Measurements from ENCODE around the gene ADI1.
"Not testable (repeated sequence)": the region's sequence is repeated elsewhere in the genome, so short reads cannot be mapped to it uniquely, and the experiment has no call there.

Gene ADI1

DNA sequence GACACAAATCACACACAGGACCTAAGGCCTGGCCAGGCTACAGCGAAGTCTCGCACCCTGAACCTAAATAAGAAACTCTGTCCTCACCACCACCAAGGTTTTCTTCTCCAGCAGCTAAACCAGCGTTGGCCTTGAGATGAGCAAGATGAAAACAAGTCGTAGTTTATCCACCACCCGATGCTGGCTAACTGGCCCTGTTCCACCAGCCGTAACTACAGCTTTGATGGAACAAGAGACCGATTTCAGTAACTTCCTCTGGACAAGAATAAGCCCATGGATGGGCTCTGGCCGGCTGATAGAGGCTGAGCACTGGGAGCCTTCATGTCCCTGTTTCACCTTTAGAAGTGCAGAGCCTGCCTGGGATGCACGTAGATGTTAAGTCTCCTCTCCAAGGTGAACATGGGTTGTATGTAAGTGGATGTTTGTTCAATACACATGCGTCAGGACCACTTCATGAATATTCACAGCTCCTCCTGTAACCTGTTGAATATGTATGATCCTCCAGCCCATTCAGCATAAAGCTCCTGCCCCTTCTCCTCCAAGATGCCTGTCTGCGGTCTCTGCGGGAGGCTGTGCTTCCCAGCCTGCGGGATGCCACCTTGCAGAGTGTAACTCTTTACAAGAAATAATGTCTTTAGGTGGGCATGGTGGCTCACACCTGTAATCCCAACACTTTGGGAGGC, 24.2 kb downstream of the ADI1 start:
- TF ChIP-seq L3MBTL2 (conservative IDR thresholded peaks at IDR 0.05), result no peak
- no peak for TF ChIP-seq CTBP1 (IDR thresholded peaks at IDR 0.05; ENCODE audit: borderline replicate concordance)
- TF ChIP-seq, protein P1, sequence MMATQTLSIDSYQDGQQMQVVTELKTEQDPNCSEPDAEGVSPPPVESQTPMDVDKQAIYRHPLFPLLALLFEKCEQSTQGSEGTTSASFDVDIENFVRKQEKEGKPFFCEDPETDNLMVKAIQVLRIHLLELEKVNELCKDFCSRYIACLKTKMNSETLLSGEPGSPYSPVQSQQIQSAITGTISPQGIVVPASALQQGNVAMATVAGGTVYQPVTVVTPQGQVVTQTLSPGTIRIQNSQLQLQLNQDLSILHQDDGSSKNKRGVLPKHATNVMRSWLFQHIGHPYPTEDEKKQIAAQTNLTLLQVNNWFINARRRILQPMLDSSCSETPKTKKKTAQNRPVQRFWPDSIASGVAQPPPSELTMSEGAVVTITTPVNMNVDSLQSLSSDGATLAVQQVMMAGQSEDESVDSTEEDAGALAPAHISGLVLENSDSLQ (IDR thresholded peaks at IDR 0.05), result no peak
- no peak for TF ChIP-seq FOXK2 (IDR thresholded peaks at IDR 0.05)
- TF ChIP-seq FOXA1 (IDR thresholded peaks at IDR 0.05), result no peak
- TF ChIP-seq HDGF (IDR thresholded peaks at IDR 0.05; ENCODE audit: borderline replicate concordance), result no peak
- no peak for TF ChIP-seq SUZ12 (IDR thresholded peaks at IDR 0.05)
- no peak for TF ChIP-seq ZNF384 (IDR thresholded peaks at IDR 0.05)
- TF ChIP-seq ARNT (IDR thresholded peaks at IDR 0.05), result no peak
- no peak for TF ChIP-seq ELF4 (IDR thresholded peaks at IDR 0.05)
- TF ChIP-seq NFRKB (IDR thresholded peaks at IDR 0.05), result no peak
- TF ChIP-seq LEF1 (IDR thresholded peaks at IDR 0.05; ENCODE audit: borderline replicate concordance), result no peak
- no peak for TF ChIP-seq TARDBP (IDR thresholded peaks at IDR 0.05)
- no peak for TF ChIP-seq SP1 (IDR thresholded peaks at IDR 0.05)
- POLR2A ChIA-PET, result no interaction called here
- DNase-seq (ENCODE audit: extremely low spot score), result no peak
- CTCF ChIA-PET, result no interaction called here

DNA sequence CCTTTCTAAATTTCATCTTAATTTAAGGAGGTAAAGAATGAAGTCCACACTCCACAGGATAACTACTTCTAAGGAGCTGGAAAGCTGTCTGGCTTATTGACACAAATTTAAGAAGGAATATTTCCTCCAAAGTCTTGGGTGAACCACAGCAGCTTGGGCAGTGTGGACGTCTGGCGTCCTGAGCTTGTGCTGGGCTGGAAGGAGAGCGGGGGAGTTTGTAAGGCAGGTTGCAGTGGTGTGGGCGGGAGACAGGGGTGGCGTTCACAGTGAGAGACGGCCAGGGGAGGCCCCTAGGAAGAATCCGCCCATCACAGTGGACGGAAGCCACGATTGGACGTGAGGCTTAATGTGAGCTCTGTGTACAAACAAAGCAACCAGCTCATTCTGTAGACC, 25.7 kb downstream of the ADI1 start:
- POLR2A ChIA-PET, result no interaction called here
- TF ChIP-seq LEF1 (IDR thresholded peaks at IDR 0.05; ENCODE audit: borderline replicate concordance) (no peak), HDGF (IDR thresholded peaks at IDR 0.05; ENCODE audit: borderline replicate concordance) (no peak), ZNF384 (IDR thresholded peaks at IDR 0.05) (no peak), L3MBTL2 (conservative IDR thresholded peaks at IDR 0.05) (no peak), NFRKB (IDR thresholded peaks at IDR 0.05) (no peak), ELF4 (IDR thresholded peaks at IDR 0.05) (no peak), TARDBP (IDR thresholded peaks at IDR 0.05) (no peak), SUZ12 (IDR thresholded peaks at IDR 0.05) (no peak), FOXK2 (IDR thresholded peaks at IDR 0.05) (no peak), BHLHE40 (IDR thresholded peaks at IDR 0.05; ENCODE audit: borderline replicate concordance) (no peak), ARNT (IDR thresholded peaks at IDR 0.05) (no peak), SP1 (IDR thresholded peaks at IDR 0.05) (no peak), FOXA1 (IDR thresholded peaks at IDR 0.05) (no peak), FOXM1 (IDR thresholded peaks at IDR 0.05; ENCODE audit: borderline replicate concordance) (no peak), CTBP1 (IDR thresholded peaks at IDR 0.05; ENCODE audit: borderline replicate concordance) (no peak)
- TF ChIP-seq, protein P1 (IDR thresholded peaks at IDR 0.05), result no peak
- DNase-seq (ENCODE audit: extremely low spot score), result peak; percentile 27
- CTCF ChIA-PET, result interaction anchor here (0.7 to 0.8 kb wide), 2 partner anchors 70 to 193 kb away, joined by 3 read pairs; no protein-coding TSS in a partner anchor

DNA sequence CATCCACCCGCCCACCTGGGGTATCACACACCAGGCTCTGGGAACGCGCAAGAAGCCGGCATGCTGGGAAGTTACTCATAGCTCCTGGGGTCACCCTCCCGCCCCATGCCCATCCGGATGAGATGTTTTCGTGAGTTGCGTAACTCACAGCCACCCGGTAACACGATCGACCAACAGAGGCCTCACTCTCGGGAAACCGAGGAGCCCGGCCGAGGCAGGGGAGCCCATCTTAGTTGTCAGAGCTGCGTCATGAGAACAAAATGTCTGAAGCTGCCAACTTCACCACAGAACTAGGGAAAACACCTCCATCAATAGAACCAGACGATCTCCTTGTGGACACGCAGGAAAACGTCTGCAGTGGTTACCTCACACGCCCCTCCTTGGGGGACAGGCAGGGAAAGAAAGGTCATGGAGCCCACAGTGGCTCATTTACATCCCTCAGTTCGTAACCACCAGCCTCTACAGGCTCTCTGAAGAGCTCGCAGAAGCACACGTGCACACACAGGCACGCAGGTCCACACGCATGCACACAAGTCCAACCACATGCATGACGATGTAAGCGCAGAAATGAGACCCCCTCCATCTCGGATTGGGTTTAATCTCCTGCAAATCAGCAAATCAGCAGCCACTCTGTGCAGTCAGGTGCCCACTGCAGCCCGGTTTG, 26.2 kb downstream of the ADI1 start:
- TF ChIP-seq LEF1 (IDR thresholded peaks at IDR 0.05; ENCODE audit: borderline replicate concordance), result no peak
- no peak for TF ChIP-seq ARNT (IDR thresholded peaks at IDR 0.05)
- TF ChIP-seq ELF4 (IDR thresholded peaks at IDR 0.05), result no peak
- TF ChIP-seq ZNF384 (IDR thresholded peaks at IDR 0.05), result no peak
- no peak for TF ChIP-seq FOXM1 (IDR thresholded peaks at IDR 0.05; ENCODE audit: borderline replicate concordance)
- TF ChIP-seq FOXA1 (IDR thresholded peaks at IDR 0.05), result no peak
- TF ChIP-seq, protein P1 (IDR thresholded peaks at IDR 0.05), result no peak
- TF ChIP-seq CTBP1 (IDR thresholded peaks at IDR 0.05; ENCODE audit: borderline replicate concordance), result no peak
- TF ChIP-seq TARDBP (IDR thresholded peaks at IDR 0.05), result no peak
- TF ChIP-seq SUZ12 (IDR thresholded peaks at IDR 0.05), result no peak
- TF ChIP-seq HDGF (IDR thresholded peaks at IDR 0.05; ENCODE audit: borderline replicate concordance), result no peak
- no peak for TF ChIP-seq SP1 (IDR thresholded peaks at IDR 0.05)
- TF ChIP-seq L3MBTL2 (conservative IDR thresholded peaks at IDR 0.05), result no peak
- TF ChIP-seq BHLHE40 (IDR thresholded peaks at IDR 0.05; ENCODE audit: borderline replicate concordance), result no peak
- ChIA-PET POLR2A (no interaction called here), CTCF (no interaction called here)
- no peak for DNase-seq (ENCODE audit: extremely low spot score)

DNA sequence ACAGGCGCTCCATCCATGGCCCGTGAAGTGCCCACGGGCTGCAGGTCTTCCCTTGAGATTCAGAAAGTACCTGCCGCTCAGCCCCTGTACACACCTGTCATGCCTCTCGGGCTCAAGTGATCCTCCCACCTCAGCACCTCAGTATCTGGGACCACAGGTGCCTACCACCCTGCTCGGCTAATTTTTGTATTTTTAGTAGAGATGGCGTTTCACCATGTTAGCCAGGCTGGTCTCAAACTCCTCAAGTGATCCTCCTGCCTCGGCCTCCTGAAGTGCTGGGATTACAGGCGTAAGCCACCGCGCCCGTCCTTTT, 26.9 kb downstream of the ADI1 start:
- POLR2A ChIA-PET; CTCF ChIA-PET; DNase-seq (ENCODE audit: extremely low spot score): not testable (repeated sequence)

DNA sequence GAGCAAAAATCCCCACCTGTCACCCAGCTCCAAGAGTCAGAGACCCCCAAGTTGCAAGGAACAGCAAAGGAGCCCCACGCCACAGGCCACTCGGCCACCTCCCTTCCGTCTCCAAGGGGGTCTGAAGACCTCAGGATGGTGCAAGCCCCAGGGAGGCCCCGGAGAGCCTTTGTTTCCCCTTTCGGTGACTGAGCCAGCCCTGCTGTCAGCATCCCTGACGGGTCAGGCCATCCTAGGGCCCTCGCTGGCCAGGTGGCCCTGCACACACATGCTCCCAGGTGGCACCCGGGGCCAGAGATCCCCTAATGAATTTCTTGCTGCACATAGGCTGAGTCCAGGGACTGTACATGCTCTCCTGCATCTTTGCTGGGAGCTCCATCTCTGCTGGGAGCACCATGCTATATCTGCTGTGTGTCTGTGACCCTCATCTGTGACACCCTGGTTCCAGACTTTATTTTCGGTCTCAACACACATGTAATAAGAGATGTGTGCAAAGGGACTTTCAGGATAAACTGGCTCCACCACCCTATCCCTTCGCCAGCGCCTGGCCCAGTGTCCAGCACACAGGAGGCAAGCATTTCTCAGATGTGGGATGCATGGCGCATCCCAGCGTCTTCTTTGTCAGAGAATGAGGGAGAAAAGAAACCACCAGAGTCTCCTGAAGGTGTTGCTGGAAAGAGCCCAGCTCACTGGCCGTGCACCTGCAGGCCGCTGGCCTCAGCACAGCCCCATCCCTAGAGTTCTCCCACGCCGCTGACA, 27.4 kb downstream of the ADI1 start:
- DNase-seq (ENCODE audit: extremely low spot score), result no peak
- ChIA-PET POLR2A (no interaction called here), CTCF (no interaction called here)
- no peak for TF ChIP-seq CTBP1 (IDR thresholded peaks at IDR 0.05; ENCODE audit: borderline replicate concordance)
- TF ChIP-seq BHLHE40 (IDR thresholded peaks at IDR 0.05; ENCODE audit: borderline replicate concordance), result no peak
- no peak for TF ChIP-seq LEF1 (IDR thresholded peaks at IDR 0.05; ENCODE audit: borderline replicate concordance)
- no peak for TF ChIP-seq HDGF (IDR thresholded peaks at IDR 0.05; ENCODE audit: borderline replicate concordance)
- no peak for TF ChIP-seq NFRKB (IDR thresholded peaks at IDR 0.05)
- TF ChIP-seq TARDBP (IDR thresholded peaks at IDR 0.05), result no peak
- TF ChIP-seq, protein P1 (IDR thresholded peaks at IDR 0.05), result no peak
- TF ChIP-seq ELF4 (IDR thresholded peaks at IDR 0.05), result no peak
- TF ChIP-seq L3MBTL2 (conservative IDR thresholded peaks at IDR 0.05), result no peak
- no peak for TF ChIP-seq FOXA1 (IDR thresholded peaks at IDR 0.05)
- no peak for TF ChIP-seq ARNT (IDR thresholded peaks at IDR 0.05)
- TF ChIP-seq SP1 (IDR thresholded peaks at IDR 0.05), result no peak
- no peak for TF ChIP-seq SUZ12 (IDR thresholded peaks at IDR 0.05)
- no peak for TF ChIP-seq ZNF384 (IDR thresholded peaks at IDR 0.05)
- TF ChIP-seq FOXK2 (IDR thresholded peaks at IDR 0.05), result no peak
- no peak for TF ChIP-seq FOXM1 (IDR thresholded peaks at IDR 0.05; ENCODE audit: borderline replicate concordance)
